Measurements from ENCODE around the gene TLL1. TPM values are rescaled to one million over a fixed set of nuclear protein-coding genes. Genes with fewer than 3 reads are reported as not detected.

The TLL1 gene
- total and polyA plus RNA-seq, 2 of the 13 experiments (the other 11 are each of a cell fraction or from before 2014, with no cell fraction given), result not detected

GRCh38 chr4:165834116-165834515, 38.9 kb upstream of the TLL1 start:
- no peaks in the 10 kb centered on the region for H3K9me3 ChIP-seq (ENCODE audit: low read length)
- H3K4me3 ChIP-seq (replicated peaks in 1 of 3; ENCODE audit: insufficient read depth in 1 of 3, low read depth in 2 of 3, low read length in 3 of 3), result no peak overlapping the region
- H4K20me1 ChIP-seq (ENCODE audit: insufficient read depth, low read length), result no peaks in the 10 kb centered on the region
- ChIA-PET CTCF (ENCODE audit: low intra/inter-chr PET ratio, low total read pairs) (no interaction called here), POLR2A (no interaction called here)
- no peaks in the 10 kb centered on the region for H3K79me2 ChIP-seq (ENCODE audit: insufficient read depth, low read length)
- no peak overlapping the region for H3K9ac ChIP-seq (ENCODE audit: insufficient read depth, low read depth, low read length)
- H3K4me1 ChIP-seq (ENCODE audit: insufficient read depth, low read length), result no peaks in the 10 kb centered on the region
- ATAC-seq (no peak), FAIRE-seq (no peak), DNase-seq (ENCODE audit: low spot score) (no peak)
- H3K27me3 ChIP-seq (ENCODE audit: control insufficient read depth in 1 of 2, insufficient read depth in 2 of 2, low read length in 2 of 2), result no peaks in the 10 kb centered on the region
- no peak overlapping the region for H3K4me2 ChIP-seq (ENCODE audit: low read depth, low read length)
- H3K36me3 ChIP-seq (replicated peaks in 1 of 2; ENCODE audit: control insufficient read depth in 1 of 2, insufficient read depth in 2 of 2, low read length in 2 of 2), result no peaks in the 10 kb centered on the region
- intact Hi-C loops (cut with micrococcal nuclease; ENCODE audit: unreplicated experiment), result no loop called here
- TF ChIP-seq JUNB (CRISPR knock-in tag; IDR thresholded peaks at IDR 0.05; ENCODE audit: borderline replicate concordance) (no peak), ETV6 (CRISPR knock-in tag; conservative IDR thresholded peaks at IDR 0.05) (no peak), ZBTB1 (CRISPR knock-in tag; IDR thresholded peaks at IDR 0.05; ENCODE audit: borderline replicate concordance) (no peak), ZNF737 (CRISPR knock-in tag; IDR thresholded peaks at IDR 0.05; ENCODE audit: borderline replicate concordance) (no peak), IRF2 (CRISPR knock-in tag; IDR thresholded peaks at IDR 0.05) (no peak), ZNF329 (CRISPR knock-in tag; IDR thresholded peaks at IDR 0.05; ENCODE audit: low read depth) (no peak), ARNT (IDR thresholded peaks at IDR 0.05) (no peak), ZNF83 (CRISPR knock-in tag; IDR thresholded peaks at IDR 0.05; ENCODE audit: borderline replicate concordance) (no peak), THAP8 (CRISPR knock-in tag; IDR thresholded peaks at IDR 0.05; ENCODE audit: borderline replicate concordance) (no peak)
- H3K27ac ChIP-seq (ENCODE audit: extremely low read length, insufficient read depth, low read length), result no peak overlapping the region
- 2% methylated on average over 2 of the region's 2 CpGs for WGBS (ENCODE audit: low lambda C conversion rate)
- no TSS peak for BruUV-seq (replicated peaks)
- in situ Hi-C loops (cut with HindIII; ENCODE audit: extremely low pct_ligation_motif_present, low pct_unique_long_range_greater_than_20kb), result no loop called here
- H2AFZ ChIP-seq (ENCODE audit: low read length), result no peak overlapping the region

GRCh38 chr4:165838575-165838974, 34.5 kb upstream of the TLL1 start:
- no peaks in the 10 kb centered on the region for H3K36me3 ChIP-seq (replicated peaks in 1 of 2; ENCODE audit: control insufficient read depth in 1 of 2, insufficient read depth in 2 of 2, low read length in 2 of 2)
- H3K9ac ChIP-seq (ENCODE audit: insufficient read depth, low read depth, low read length), result no peak overlapping the region
- no peaks in the 10 kb centered on the region for H3K27me3 ChIP-seq (ENCODE audit: control insufficient read depth in 1 of 2, insufficient read depth in 2 of 2, low read length in 2 of 2)
- no peaks in the 10 kb centered on the region for H3K9me3 ChIP-seq (ENCODE audit: low read length)
- no peak overlapping the region for H2AFZ ChIP-seq (ENCODE audit: low read length)
- in situ Hi-C loops (cut with HindIII; ENCODE audit: extremely low pct_ligation_motif_present, low pct_unique_long_range_greater_than_20kb) (no loop called here), intact Hi-C loops (cut with micrococcal nuclease; ENCODE audit: unreplicated experiment) (no loop called here)
- no peak overlapping the region for H3K4me3 ChIP-seq (replicated peaks in 1 of 3; ENCODE audit: insufficient read depth in 1 of 3, low read depth in 2 of 3, low read length in 3 of 3)
- DNase-seq (ENCODE audit: low spot score), result no peak
- no peaks in the 10 kb centered on the region for H4K20me1 ChIP-seq (ENCODE audit: insufficient read depth, low read length)
- ChIA-PET CTCF (ENCODE audit: low intra/inter-chr PET ratio, low total read pairs) (no interaction called here), POLR2A (no interaction called here)
- ATAC-seq, result no peak
- no peak overlapping the region for H3K4me2 ChIP-seq (ENCODE audit: low read depth, low read length)
- BruUV-seq (replicated peaks), result no TSS peak
- no peaks in the 10 kb centered on the region for H3K4me1 ChIP-seq (ENCODE audit: insufficient read depth, low read length)
- no peaks in the 10 kb centered on the region for H3K79me2 ChIP-seq (ENCODE audit: insufficient read depth, low read length)
- WGBS (ENCODE audit: low lambda C conversion rate), result 75% methylated on average over 1 of the region's 1 CpG
- H3K27ac ChIP-seq (ENCODE audit: extremely low read length, insufficient read depth, low read length), result no peak overlapping the region
- no peak for FAIRE-seq
- TF ChIP-seq NFYB (CRISPR knock-in tag; IDR thresholded peaks at IDR 0.05) (no peak), THYN1 (CRISPR knock-in tag; IDR thresholded peaks at IDR 0.05; ENCODE audit: borderline replicate concordance, low read depth) (no peak), ZNF432 (CRISPR knock-in tag; IDR thresholded peaks at IDR 0.05; ENCODE audit: borderline replicate concordance) (no peak), DBP (CRISPR knock-in tag; IDR thresholded peaks at IDR 0.05; ENCODE audit: not compliant biosample characterization) (no peak), ZNF430 (CRISPR knock-in tag; IDR thresholded peaks at IDR 0.05) (no peak), TAF1 (CRISPR knock-in tag; IDR thresholded peaks at IDR 0.05) (no peak)

Measured in HepG2 (cell line).